Sigmoid colon (tissue), 7 donors: ENCODE measurements around the gene AATF. TPM values are rescaled to one million over a fixed set of nuclear protein-coding genes. Genes with fewer than 3 reads are reported as not detected.

Source experiments
- DNase-seq: peaks from one replicate; pipeline ENCODE4 v3.0.0-alpha.2; 2019
- H3K27ac ChIP-seq, 4 donors: fragments of 200-600 bp; sonication (generic); one replicate each; pipeline ENCODE4 v1.5.1; 2016 to 2019; ENCODE audit warnings: mild to moderate bottlenecking in 1 of 4
- H3K27me3 ChIP-seq, 3 donors: fragments of 200-600 bp; sonication (generic); one replicate each; pipeline ENCODE4 v1.5.1; 2019; ENCODE audit warnings: mild to moderate bottlenecking in 1 of 3
- H3K36me3 ChIP-seq, 4 donors: fragments of 200-600 bp; sonication (generic); one replicate each; pipeline ENCODE4 v1.5.1; 2016 to 2019
- H3K4me1 ChIP-seq, 4 donors: fragments of 200-600 bp; sonication (generic); one replicate each; pipeline ENCODE4 v1.5.1; 2017 to 2019
- H3K4me3 ChIP-seq, 4 donors: fragments of 200-600 bp; sonication (generic); one replicate each; pipeline ENCODE4 v1.5.1; 2017 to 2019; ENCODE audit warnings: mild to moderate bottlenecking in 2 of 4, moderate library complexity in 1 of 4
- H3K9me3 ChIP-seq, 4 donors: fragments of 200-600 bp in 3 of 4; sonication (generic) in 3 of 4; one replicate each; pipeline versions ENCODE4 v1.5.1 to v1.6.1; 2013 to 2019
- CTCF ChIP-seq, 4 experiments: fragments of 450-650 bp in 3 of 4; fragments of 200-600 bp in 1 of 4; IDR thresholded peaks; one replicate each; pipeline ENCODE4 v1.5.1; 2016 to 2019; ENCODE audit warnings: antibody characterized with exemption in 4 of 4, mild to moderate bottlenecking in 3 of 4, moderate library complexity in 2 of 4
- EP300 ChIP-seq, 4 donors: sonication (generic); formaldehyde crosslinking; IDR thresholded peaks; one replicate each; pipeline ENCODE4 v1.6.1; 2017; ENCODE audit warnings: antibody characterized with exemption in 4 of 4
- POLR2A ChIP-seq, 2 donors: fragments of 450-650 bp; IDR thresholded peaks; one replicate each; pipeline ENCODE4 v1.6.1; 2016; ENCODE audit warnings: antibody characterized with exemption in 2 of 2, mild to moderate bottlenecking in 2 of 2, moderate library complexity in 2 of 2
- POLR2AphosphoS5 ChIP-seq, 4 donors: sonication (generic); formaldehyde crosslinking; IDR thresholded peaks; one replicate each; pipeline ENCODE4 v1.6.1; 2017; ENCODE audit warnings: antibody characterized with exemption in 4 of 4
- WGBS, 2 donors: extraction: QIAGEN DNeasy Blood & Tissue Kit; methylation state at CpG; one replicate each; pipeline ENCODE4 v1.1.7; 2013; 5-methylcytosine and 5-hydroxymethylcytosine counted together
- intact Hi-C: fragments of 100-400 bp; cut with DNase I; formaldehyde crosslinking; loops from one replicate; pipeline ENCODE4 v1.15.1; 2023
- polyA plus RNA-seq, 3 donors: library from polyadenylated mRNA; stranded (reverse); fragments of 200-250 nt; gene quantifications; one replicate each; pipeline ENCODE4 v1.2.3, GENCODE V29; 2013
- total RNA-seq, 4 donors: library from RNA; depleted of rRNA; stranded (reverse); fragments of >200 nt; gene quantifications; one replicate each; pipeline ENCODE4 v1.1.0, GENCODE V29; 2016
- donor health status: healthy with polysubstance abuse.
- donor health status: Bipolar disorder and iron deficiency.
- donor health status: healthy.

AATF gene
- total and polyA plus RNA-seq, 7 donors, result 27.6 to 38.3 (median 33.2) TPM

DNA sequence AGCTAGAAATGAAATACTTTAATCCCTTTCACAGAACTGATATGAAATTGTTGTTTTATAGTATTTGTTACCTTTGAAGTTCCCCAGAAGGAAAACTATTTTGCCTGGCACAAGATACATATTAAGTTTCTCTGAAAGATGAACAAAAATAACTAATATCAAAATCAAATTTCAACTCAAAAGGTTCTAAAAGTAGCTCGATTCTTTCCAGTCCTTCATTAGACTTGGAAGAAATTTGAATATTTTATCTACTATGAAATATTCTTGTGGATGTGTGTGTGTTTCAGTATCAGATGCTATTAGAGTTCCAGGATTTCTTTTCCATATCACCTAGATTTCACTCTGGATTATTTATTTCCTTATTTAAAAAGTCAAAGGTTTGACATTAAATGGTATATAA is 3.6 kb upstream of the AATF start:
- H3K27me3 ChIP-seq, result peaks cover 62 to 75% (median 73%) of the 10 kb centered on the region in 3 donors
- intact Hi-C loops, result loop anchor here (5.0 kb wide), 1 partner anchor 413 kb away; the partner anchor contains the start of genes MYO19 and PIGW
- DNase-seq, result no peak
- no peak overlapping the region for H3K27ac ChIP-seq
- WGBS, 2 donors, result 30 to 38% methylated on average over 1 of the region's 1 CpG
- no peak overlapping the region for H3K4me3 ChIP-seq
- TF ChIP-seq POLR2AphosphoS5 (IDR thresholded peaks at IDR 0.05) (no peak), POLR2A (IDR thresholded peaks at IDR 0.05) (no peak), CTCF (IDR thresholded peaks at IDR 0.05) (no peak), EP300 (IDR thresholded peaks at IDR 0.05) (no peak)
- H3K4me1 ChIP-seq, result peaks cover 0 to 31% (median 26%) of the 10 kb centered on the region in 4 donors
- H3K36me3 ChIP-seq, result no peaks in the 10 kb centered on the region
- no peaks in the 10 kb centered on the region for H3K9me3 ChIP-seq

GRCh38 chr17:36945959-36946725 is 2.6 kb upstream of the AATF start:
- Histone ChIP-seq H3K27ac (no peak overlapping the region), H3K4me3 (no peak overlapping the region), H3K36me3 (no peaks in the 10 kb centered on the region), H3K9me3 (no peaks in the 10 kb centered on the region), H3K4me1 (peaks cover 0 to 41% (median 32%) of the 10 kb centered on the region in 4 donors), H3K27me3 (peaks cover 53 to 65% (median 63%) of the 10 kb centered on the region in 3 donors)
- intact Hi-C loops, result loop anchor here (5.0 kb wide), 1 partner anchor 414 kb away; the partner anchor contains the start of genes MYO19 and PIGW
- WGBS, 2 donors, result 12 to 16% methylated on average over 30 of the region's 30 CpGs
- DNase-seq, result no peak
- TF ChIP-seq POLR2AphosphoS5 (IDR thresholded peaks at IDR 0.05) (no peak), CTCF (IDR thresholded peaks at IDR 0.05) (no peak)

DNA sequence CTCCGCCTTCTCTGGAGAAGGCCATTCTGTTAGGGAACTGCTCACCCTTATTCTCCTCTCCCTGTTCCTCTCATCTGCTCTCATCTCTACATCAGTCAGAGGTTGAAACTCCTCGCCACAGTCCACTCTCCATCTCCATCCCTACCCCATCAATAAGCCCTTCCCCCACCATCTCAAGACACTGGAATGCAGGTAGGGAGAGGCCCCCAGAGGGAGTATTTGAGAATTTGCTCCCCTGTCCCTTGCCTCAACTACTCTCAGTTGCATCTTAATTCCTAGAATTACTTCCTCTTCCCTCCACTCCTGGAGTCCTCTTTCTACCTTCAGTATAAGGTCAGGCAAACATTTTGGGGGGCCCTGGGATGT is 2.0 kb upstream of the AATF start:
- Histone ChIP-seq H3K4me1 (peaks cover 0 to 42% (median 32%) of the 10 kb centered on the region in 4 donors), H3K27me3 (peaks cover 48 to 59% (median 58%) of the 10 kb centered on the region in 3 donors), H3K27ac (no peak overlapping the region), H3K9me3 (no peaks in the 10 kb centered on the region), H3K4me3 (no peak overlapping the region), H3K36me3 (no peaks in the 10 kb centered on the region)
- WGBS, 2 donors, result 38 to 64% methylated on average over 2 of the region's 2 CpGs
- no peak for TF ChIP-seq POLR2AphosphoS5 (IDR thresholded peaks at IDR 0.05)
- no peak for TF ChIP-seq EP300 (IDR thresholded peaks at IDR 0.05)
- no peak for DNase-seq
- intact Hi-C loops, result loop anchor here (5.0 kb wide), 1 partner anchor 414 kb away; the partner anchor contains the start of genes MYO19 and PIGW

DNA sequence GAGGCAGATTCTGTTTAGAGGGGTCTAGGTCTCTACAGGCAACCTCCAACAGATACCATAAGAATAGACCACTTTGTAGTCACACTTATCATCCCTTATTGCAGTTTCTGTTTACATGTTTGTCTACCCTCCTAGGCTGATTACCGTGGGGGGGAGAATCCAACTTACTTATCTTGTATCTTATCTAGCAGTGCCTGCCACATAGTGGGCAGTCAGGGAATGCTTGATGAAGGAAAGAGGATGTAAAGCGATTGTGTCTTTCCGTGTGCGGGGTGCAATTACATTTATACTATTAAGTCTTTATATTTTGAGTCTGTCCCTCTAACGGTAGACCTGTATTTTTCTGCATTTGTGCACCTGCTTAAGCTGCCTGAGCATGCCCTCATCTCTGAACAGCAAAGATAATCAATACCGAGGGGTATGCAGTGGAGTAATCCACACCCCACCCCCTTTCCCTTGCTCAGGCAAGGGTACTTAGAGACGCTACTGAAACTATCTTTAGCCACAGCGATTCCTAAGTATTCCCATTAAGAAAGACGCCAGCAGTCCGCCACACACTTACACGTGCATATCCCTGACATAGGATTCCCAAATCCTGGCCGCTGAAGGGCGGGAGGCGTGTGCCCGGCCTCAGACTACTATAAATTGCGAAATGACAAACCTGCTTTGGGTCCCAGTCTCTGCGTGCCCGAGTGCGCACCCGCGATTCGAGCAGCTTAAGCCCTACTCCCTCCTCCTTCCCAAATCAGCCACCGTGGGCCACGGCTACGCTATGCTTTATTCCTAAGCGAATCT is 635 bp upstream of the AATF start:
- Histone ChIP-seq H3K9me3 (no peaks in the 10 kb centered on the region), H3K4me3 (peak overlapping the region; percentile 78 to 86 (median 82)), H3K4me1 (peaks cover 0 to 32% (median 21%) of the 10 kb centered on the region in 4 donors), H3K27ac (peak overlapping the region; percentile 85 to 96 (median 91)), H3K27me3 (peaks cover 34 to 45% (median 43%) of the 10 kb centered on the region in 3 donors), H3K36me3 (peaks cover 0 to 14% (median 2%) of the 10 kb centered on the region in 4 donors)
- no peak for TF ChIP-seq EP300 (IDR thresholded peaks at IDR 0.05)
- no peak for TF ChIP-seq POLR2A (IDR thresholded peaks at IDR 0.05)
- TF ChIP-seq CTCF (IDR thresholded peaks at IDR 0.05), result no peak
- TF ChIP-seq POLR2AphosphoS5 (IDR thresholded peaks at IDR 0.05), result no peak
- 2 to 4% methylated on average over 26 of the region's 26 CpGs for WGBS, 2 donors
- intact Hi-C loops, result loop anchor here (5.0 kb wide), 1 partner anchor 416 kb away; the partner anchor contains the start of genes MYO19 and PIGW
- no peak for DNase-seq
